Neuronal stem cell (in vitro differentiated cells): ENCODE results near the gene VIPR1.

Experiments used
- DNase-seq: peaks from one replicate; pipeline ENCODE4 v3.0.0-alpha.2; 2013; ENCODE audit warnings: low spot score
- H2AFZ ChIP-seq: one replicate; pipeline ENCODE4 v1.6.1; 2013; ENCODE audit warnings: mild to moderate bottlenecking, low read length, inconsistent platforms
- H2AK5ac ChIP-seq: 2 replicates; pipeline ENCODE4 v1.6.1; 2013; ENCODE audit warnings: low read depth, mild to moderate bottlenecking, inconsistent platforms, low read length, moderate library complexity, mixed read lengths
- H2BK120ac ChIP-seq: 2 replicates; pipeline ENCODE4 v1.6.1; 2013; ENCODE audit warnings: low read depth, mild to moderate bottlenecking, inconsistent platforms, low read length, moderate library complexity, mixed read lengths
- H2BK12ac ChIP-seq: one replicate; pipeline ENCODE4 v1.6.1; 2013; ENCODE audit warnings: low read length, inconsistent platforms
- H2BK15ac ChIP-seq: 2 replicates; pipeline ENCODE4 v1.6.1; 2013; ENCODE audit warnings: mild to moderate bottlenecking, low read length, inconsistent platforms, mixed read lengths
- H2BK5ac ChIP-seq: one replicate; pipeline ENCODE4 v1.6.1; 2013; ENCODE audit warnings: inconsistent platforms, mild to moderate bottlenecking, low read length, moderate library complexity
- H3K14ac ChIP-seq: one replicate; pipeline ENCODE4 v1.6.1; 2013; ENCODE audit warnings: low read length, inconsistent platforms
- H3K18ac ChIP-seq: 2 replicates; pipeline ENCODE4 v1.6.1; 2013; ENCODE audit warnings: low read length, inconsistent platforms
- H3K23ac ChIP-seq: 2 replicates; pipeline ENCODE4 v1.6.1; 2013; ENCODE audit warnings: low read depth, mild to moderate bottlenecking, mixed read lengths, low read length, inconsistent platforms; ENCODE audit not compliant: poor library complexity
- H3K27ac ChIP-seq: replicated peaks from 3 replicates; pipeline ENCODE4 v1.5.1; 2013; ENCODE audit warnings: low read length, inconsistent platforms
- H3K27me3 ChIP-seq, 3 experiments: 2 replicates each; pipeline ENCODE4 v1.6.1; 2013; ENCODE audit warnings: low read length in 3 of 3, mild to moderate bottlenecking in 2 of 3, inconsistent platforms in 1 of 3, low read depth in 1 of 3, mixed read lengths in 1 of 3, moderate library complexity in 1 of 3; ENCODE audit not compliant: control insufficient read depth in 3 of 3, insufficient read depth in 3 of 3
- H3K36me3 ChIP-seq, 2 donors: replicated peaks in 1 of 2; 2 replicates each; pipeline ENCODE4 v1.6.1; 2013; ENCODE audit warnings: low read length in 2 of 2; ENCODE audit not compliant: control insufficient read depth in 2 of 2, insufficient read depth in 2 of 2
- H3K4ac ChIP-seq: 2 replicates; pipeline ENCODE4 v1.6.1; 2013; ENCODE audit warnings: inconsistent platforms, mild to moderate bottlenecking, low read length, moderate library complexity
- H3K4me1 ChIP-seq, 2 donors: 1 replicate in 1 of 2; 2 replicates in 1 of 2; pipeline ENCODE4 v1.6.1; 2013; ENCODE audit warnings: low read length in 2 of 2, low read depth in 1 of 2; ENCODE audit not compliant: control insufficient read depth in 2 of 2, insufficient read depth in 1 of 2
- H3K4me2 ChIP-seq: one replicate; pipeline ENCODE4 v1.6.1; 2013; ENCODE audit warnings: mild to moderate bottlenecking, low read length, inconsistent platforms; ENCODE audit not compliant: insufficient read depth, poor library complexity, severe bottlenecking
- H3K4me3 ChIP-seq, 2 donors: 2 replicates each; pipeline ENCODE4 v1.5.1; 2013; ENCODE audit warnings: low read length in 2 of 2, mild to moderate bottlenecking in 2 of 2, inconsistent platforms in 1 of 2, moderate library complexity in 1 of 2
- H3K79me1 ChIP-seq: one replicate; pipeline ENCODE4 v1.6.1; 2013; ENCODE audit warnings: low read depth, mild to moderate bottlenecking, inconsistent platforms, low read length, moderate library complexity
- H3K9ac ChIP-seq: one replicate; pipeline ENCODE4 v1.6.1; 2013; ENCODE audit warnings: mild to moderate bottlenecking, low read depth, low read length, inconsistent platforms; ENCODE audit not compliant: poor library complexity
- H3K9me3 ChIP-seq, 2 donors: replicated peaks in 1 of 2; 2 replicates each; pipeline versions ENCODE3 to v1.6.1; 2013; ENCODE audit warnings: low read length in 2 of 2, mild to moderate bottlenecking in 2 of 2, inconsistent platforms in 1 of 2, low read depth in 1 of 2, mixed read lengths in 1 of 2, moderate library complexity in 1 of 2; ENCODE audit not compliant: control insufficient read depth in 2 of 2, insufficient read depth in 1 of 2
- H4K8ac ChIP-seq: one replicate; pipeline ENCODE4 v1.6.1; 2013; ENCODE audit warnings: low read depth, mild to moderate bottlenecking, inconsistent platforms, low read length, moderate library complexity
- H4K91ac ChIP-seq: one replicate; pipeline ENCODE4 v1.6.1; 2013; ENCODE audit warnings: low read length, low read depth, mild to moderate bottlenecking, inconsistent platforms; ENCODE audit not compliant: poor library complexity
- WGBS, 2 donors: extraction: QIAGEN DNeasy Blood & Tissue Kit; methylation state at CpG; one replicate each; pipeline ENCODE4 v1.1.7; 2013; ENCODE audit warnings: missing lambda C conversion rate in 2 of 2, mixed read lengths in 1 of 2; ENCODE audit not compliant: insufficient read length in 2 of 2, insufficient replicate concordance in 1 of 2; ENCODE audit errors: extremely low coverage in 2 of 2; 5-methylcytosine and 5-hydroxymethylcytosine counted together

The VIPR1 gene

DNA sequence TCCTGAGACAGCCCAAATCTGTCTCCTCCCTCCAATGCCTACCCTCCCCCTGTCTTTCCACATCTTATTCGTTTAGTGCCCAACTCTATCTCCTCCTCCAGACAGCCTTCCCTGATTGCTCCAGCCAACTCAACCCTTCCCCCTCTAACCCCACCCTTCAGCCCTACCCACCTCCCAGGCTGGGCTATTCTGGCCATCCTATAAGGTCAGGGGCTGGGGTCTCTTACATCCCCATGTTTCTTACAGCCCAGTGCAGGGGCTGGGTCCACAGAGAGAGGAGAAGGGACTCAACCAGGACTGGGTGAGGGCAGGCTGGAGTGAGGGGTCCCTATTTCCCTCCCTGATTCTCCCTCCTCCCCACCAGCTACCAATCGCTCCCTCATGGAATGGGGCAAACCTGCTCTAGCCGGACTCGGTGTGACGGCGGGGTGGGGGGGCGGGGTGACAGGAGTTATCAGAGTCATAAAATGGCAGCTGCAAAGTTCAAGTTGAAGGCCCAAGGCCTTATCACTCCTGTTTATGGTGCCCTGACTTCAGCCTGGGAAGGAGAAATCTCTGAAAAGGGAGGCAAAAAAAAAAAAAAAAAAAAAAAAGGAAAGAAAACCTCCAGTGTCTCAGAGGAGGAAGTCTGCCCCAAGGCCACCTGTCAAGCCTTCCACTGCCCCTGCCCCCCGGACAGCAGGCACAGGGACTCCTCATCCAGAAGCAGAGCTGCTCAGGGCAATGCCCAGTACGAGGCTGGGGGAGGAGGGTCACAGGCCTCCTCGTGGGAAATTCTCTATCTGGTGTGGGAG, 2.1 kb downstream of the VIPR1 start:
- Histone ChIP-seq H3K79me1 (peaks cover 3% of the 10 kb centered on the region), H3K9ac (no peak overlapping the region), H2BK15ac (no peak overlapping the region), H2BK120ac (no peak overlapping the region), H3K4ac (no peak overlapping the region), H2BK12ac (no peak overlapping the region), H3K4me3 (no peak overlapping the region), H2AFZ (no peak overlapping the region), H3K14ac (no peak overlapping the region), H2AK5ac (no peak overlapping the region), H3K27me3 (peaks cover 6 to 80% (median 35%) of the 10 kb centered on the region in 3 experiments), H3K27ac (no peak overlapping the region), H2BK5ac (no peak overlapping the region), H4K91ac (no peak overlapping the region), H3K36me3 (no peaks in the 10 kb centered on the region), H3K4me1 (peaks cover 7 to 12% of the 10 kb centered on the region in 2 donors), H3K4me2 (no peak overlapping the region), H3K9me3 (no peaks in the 10 kb centered on the region), H3K18ac (no peak overlapping the region), H3K23ac (no peak overlapping the region), H4K8ac (no peak overlapping the region)
- DNase-seq = no peak
- no CpG with 5 or more reads among the region's 10 CpGs for WGBS, 2 donors

DNA sequence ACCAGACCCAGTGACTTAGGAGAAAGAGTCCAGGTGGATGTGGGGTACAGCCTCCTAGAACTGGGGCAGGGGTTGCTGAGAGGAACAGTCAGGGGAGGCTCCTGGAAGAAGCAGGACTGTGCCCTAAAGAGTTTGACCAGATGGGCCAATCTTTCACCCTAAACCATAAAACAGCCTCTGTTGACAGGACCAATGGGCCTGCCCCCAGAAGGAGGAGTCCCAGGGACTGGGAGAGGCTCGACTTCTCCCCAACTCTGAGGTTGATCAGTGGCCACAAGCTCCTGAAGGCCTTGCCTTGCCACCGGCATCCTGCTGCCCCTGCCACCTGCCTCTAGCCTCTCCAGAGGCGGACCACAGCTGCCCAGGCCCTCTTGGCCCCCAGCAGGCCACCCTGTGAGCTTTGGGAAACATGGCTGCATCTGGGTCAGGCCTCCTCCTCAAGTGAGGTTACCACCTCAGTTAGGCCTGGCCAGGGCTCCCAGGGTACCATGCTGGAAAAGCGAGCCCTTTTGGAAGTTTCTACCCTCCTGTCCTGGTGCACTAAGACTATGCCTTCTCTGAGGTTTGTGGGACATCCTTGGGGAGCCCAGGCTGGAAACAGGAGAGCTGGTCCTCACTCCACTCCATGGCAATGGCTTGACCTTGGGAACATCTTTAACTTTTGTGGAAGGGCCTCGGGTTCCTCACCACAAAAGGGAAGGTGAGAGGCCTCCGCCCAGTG, 2.8 kb downstream of the VIPR1 start:
- H3K4ac ChIP-seq = no peak overlapping the region
- peaks cover 6 to 73% (median 30%) of the 10 kb centered on the region in 3 experiments for H3K27me3 ChIP-seq
- no peaks in the 10 kb centered on the region for H3K36me3 ChIP-seq
- no peaks in the 10 kb centered on the region for H3K9me3 ChIP-seq
- no CpG with 5 or more reads among the region's 6 CpGs for WGBS, 2 donors
- H4K8ac ChIP-seq = no peak overlapping the region
- no peak overlapping the region for H2BK15ac ChIP-seq
- no peak overlapping the region for H2BK12ac ChIP-seq
- H3K27ac ChIP-seq = no peak overlapping the region
- peaks cover 7 to 12% of the 10 kb centered on the region in 2 donors for H3K4me1 ChIP-seq
- H4K91ac ChIP-seq = no peak overlapping the region
- no peak overlapping the region for H3K4me2 ChIP-seq
- peaks cover 3% of the 10 kb centered on the region for H3K79me1 ChIP-seq
- H2AK5ac ChIP-seq = no peak overlapping the region
- no peak for DNase-seq
- no peak overlapping the region for H2BK5ac ChIP-seq
- H3K4me3 ChIP-seq = no peak overlapping the region
- no peak overlapping the region for H2AFZ ChIP-seq
- H2BK120ac ChIP-seq = no peak overlapping the region
- H3K23ac ChIP-seq = no peak overlapping the region
- no peak overlapping the region for H3K9ac ChIP-seq
- no peak overlapping the region for H3K14ac ChIP-seq
- no peak overlapping the region for H3K18ac ChIP-seq

DNA sequence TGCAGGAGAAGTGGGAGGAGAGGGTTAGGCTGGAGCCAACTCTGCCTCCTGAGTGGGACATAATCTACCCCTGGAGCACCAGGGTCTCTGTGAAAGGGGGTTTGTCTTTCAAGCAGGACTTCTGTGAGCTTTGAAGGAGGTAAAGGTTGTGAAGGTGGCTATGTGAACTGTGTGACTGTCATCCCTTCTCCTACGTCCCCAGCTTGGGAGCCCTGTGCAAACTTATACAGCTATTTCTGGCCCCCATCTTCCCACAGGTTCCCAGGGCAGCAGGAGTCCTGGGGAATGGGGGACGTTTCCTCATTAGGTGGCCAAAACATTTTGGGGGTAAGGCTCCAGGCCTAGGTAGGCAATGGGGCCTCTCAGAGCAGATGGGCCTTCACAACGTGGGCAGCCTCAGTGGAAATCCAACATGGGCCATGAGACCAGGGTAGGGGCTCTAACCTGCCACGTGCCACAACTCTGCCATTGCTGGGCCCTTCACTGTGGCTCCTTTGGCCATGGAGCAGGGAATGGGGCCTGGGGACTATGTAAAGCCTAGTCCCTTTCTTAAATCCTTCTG, 3.5 kb downstream of the VIPR1 start:
- Histone ChIP-seq H3K4me2 (no peak overlapping the region), H2BK15ac (no peak overlapping the region), H3K79me1 (peaks cover 3% of the 10 kb centered on the region), H3K23ac (no peak overlapping the region), H3K4me1 (peaks cover 7 to 12% of the 10 kb centered on the region in 2 donors), H3K4ac (no peak overlapping the region), H3K27me3 (peaks cover 6 to 66% (median 24%) of the 10 kb centered on the region in 3 experiments), H3K9me3 (no peaks in the 10 kb centered on the region), H3K9ac (no peak overlapping the region), H3K18ac (no peak overlapping the region), H2AFZ (no peak overlapping the region), H3K14ac (no peak overlapping the region), H2BK120ac (no peak overlapping the region), H3K4me3 (no peak overlapping the region), H2BK12ac (no peak overlapping the region), H3K27ac (no peak overlapping the region), H3K36me3 (no peaks in the 10 kb centered on the region), H2AK5ac (no peak overlapping the region), H2BK5ac (no peak overlapping the region), H4K91ac (no peak overlapping the region), H4K8ac (no peak overlapping the region)
- no CpG with 5 or more reads among the region's 4 CpGs for WGBS, 2 donors
- no peak for DNase-seq

DNA sequence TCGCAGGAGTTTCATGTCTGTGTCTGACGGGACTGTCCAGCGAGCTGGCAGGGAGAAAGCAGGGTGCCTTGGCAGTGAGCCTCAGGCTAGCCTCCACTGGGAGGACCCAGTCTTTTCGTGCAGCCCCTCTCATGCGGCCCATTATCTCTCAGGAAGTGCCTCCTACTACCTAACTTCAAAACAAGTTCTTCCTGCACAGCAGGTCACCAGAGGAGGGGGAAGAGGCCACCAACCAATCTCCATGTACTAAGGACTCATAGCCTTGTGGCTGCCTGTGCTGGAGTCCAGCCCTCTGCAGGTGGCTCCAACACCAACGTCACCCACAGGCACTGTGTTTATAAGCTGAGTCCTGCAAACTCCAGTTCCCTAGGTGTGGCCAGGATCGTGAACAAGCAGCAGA, 4.8 kb downstream of the VIPR1 start:
- no peak overlapping the region for H3K9ac ChIP-seq
- H2BK12ac ChIP-seq = no peak overlapping the region
- H3K18ac ChIP-seq = no peak overlapping the region
- H2AFZ ChIP-seq = no peak overlapping the region
- H3K4me3 ChIP-seq = no peak overlapping the region
- peaks cover under 1 to 3% of the 10 kb centered on the region in 2 donors for H3K4me1 ChIP-seq
- no peak overlapping the region for H3K4me2 ChIP-seq
- no peak overlapping the region for H3K4ac ChIP-seq
- H3K27ac ChIP-seq = no peak overlapping the region
- no peak overlapping the region for H2AK5ac ChIP-seq
- H2BK15ac ChIP-seq = no peak overlapping the region
- H4K91ac ChIP-seq = no peak overlapping the region
- H2BK5ac ChIP-seq = no peak overlapping the region
- no peak overlapping the region for H2BK120ac ChIP-seq
- peaks cover 3% of the 10 kb centered on the region for H3K79me1 ChIP-seq
- H3K36me3 ChIP-seq = no peaks in the 10 kb centered on the region
- H4K8ac ChIP-seq = peak overlapping the region; percentile 73
- H3K27me3 ChIP-seq = peaks cover 0 to 59% (median 10%) of the 10 kb centered on the region in 3 experiments
- no CpG with 5 or more reads among the region's 7 CpGs for WGBS, 2 donors
- no peak for DNase-seq
- H3K9me3 ChIP-seq = no peaks in the 10 kb centered on the region
- H3K23ac ChIP-seq = no peak overlapping the region
- H3K14ac ChIP-seq = no peak overlapping the region
